Ecto neural progenitor cell (in vitro differentiated cells): ENCODE data around the gene GMCL2.
"Not testable (repeated sequence)": the region's sequence is repeated elsewhere in the genome, so short reads cannot be mapped to it uniquely, and the experiment has no call there.

Source experiments
- DNase-seq: peaks from one replicate; pipeline ENCODE4 v3.0.0-alpha.2; 2018; ENCODE audit warnings: low spot score

The GMCL2 gene, protein sequence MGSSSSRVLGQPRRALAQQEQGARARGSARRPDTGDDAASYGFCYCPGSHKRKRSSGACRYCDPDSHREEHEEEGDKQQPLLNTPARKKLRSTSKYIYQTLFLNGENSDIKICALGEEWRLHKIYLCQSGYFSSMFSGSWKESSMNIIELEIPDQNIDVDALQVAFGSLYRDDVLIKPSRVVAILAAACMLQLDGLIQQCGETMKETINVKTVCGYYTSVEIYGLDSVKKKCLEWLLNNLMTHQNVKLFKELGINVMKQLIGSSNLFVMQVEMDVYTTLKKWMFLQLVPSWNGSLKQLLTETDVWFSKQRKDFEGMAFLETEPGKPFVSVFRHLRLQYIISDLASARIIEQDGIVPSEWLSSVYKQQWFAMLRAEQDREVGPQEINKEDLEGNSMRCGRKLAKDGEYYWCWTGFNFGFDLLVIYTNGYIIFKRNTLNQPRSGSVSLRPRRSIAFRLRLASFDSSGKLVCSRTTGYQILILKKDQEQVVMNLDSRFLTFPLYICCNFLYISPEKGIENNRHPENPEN

DNA sequence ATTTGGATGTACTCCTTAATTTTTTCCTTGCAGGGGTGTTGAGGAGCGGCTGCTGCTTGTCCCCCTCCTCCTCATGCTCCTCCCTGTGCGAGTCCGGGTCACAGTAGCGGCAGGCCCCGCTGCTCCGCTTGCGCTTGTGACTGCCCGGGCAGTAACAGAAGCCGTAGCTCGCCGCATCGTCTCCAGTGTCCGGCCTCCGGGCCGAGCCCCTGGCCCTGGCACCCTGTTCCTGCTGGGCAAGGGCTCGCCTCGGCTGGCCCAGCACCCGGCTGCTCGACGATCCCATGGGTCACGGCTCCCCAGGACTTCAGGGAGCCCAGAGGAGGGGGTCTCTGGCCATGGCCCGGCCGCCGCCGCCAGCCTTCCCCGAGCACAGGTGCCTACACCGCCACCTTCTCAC is at the start of gene GMCL2:
TSS of gene GMCL2 (minus strand) at position 358 of the 400 bp plus-strand sequence. CDS start at position 286, 72 bp downstream.
- no peak for DNase-seq

GRCh38 chr5:178236679-178237078 is 49.5 kb upstream of the GMCL2 start:
- DNase-seq, result no peak

DNA sequence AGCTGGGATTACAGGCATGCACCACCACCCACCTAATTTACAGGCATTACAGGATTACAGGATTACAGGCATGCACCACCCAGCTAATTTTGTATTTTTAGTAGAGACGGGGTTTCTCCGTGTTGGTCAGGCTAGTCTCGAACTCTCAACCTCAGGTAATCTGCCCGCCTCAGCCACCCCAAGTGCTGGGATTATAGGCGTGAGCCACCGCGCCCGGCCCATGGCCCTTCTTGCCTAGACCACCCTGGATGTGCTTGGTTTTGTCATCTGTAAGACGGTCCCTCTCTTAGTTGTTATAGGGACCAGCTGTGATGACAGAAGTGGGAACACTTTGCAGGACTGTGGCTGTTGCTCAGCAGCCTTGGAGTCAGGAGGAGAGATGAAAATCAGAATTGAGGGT is 49.0 kb upstream of the GMCL2 start:
- no peak for DNase-seq

GRCh38 chr5:178235588-178235974 is 48.4 kb upstream of the GMCL2 start:
- DNase-seq, result no peak

- peak; percentile 89 for DNase-seq
Measured at GRCh38 chr5:178234750-178235587, 47.8 kb upstream of the GMCL2 start.

DNA sequence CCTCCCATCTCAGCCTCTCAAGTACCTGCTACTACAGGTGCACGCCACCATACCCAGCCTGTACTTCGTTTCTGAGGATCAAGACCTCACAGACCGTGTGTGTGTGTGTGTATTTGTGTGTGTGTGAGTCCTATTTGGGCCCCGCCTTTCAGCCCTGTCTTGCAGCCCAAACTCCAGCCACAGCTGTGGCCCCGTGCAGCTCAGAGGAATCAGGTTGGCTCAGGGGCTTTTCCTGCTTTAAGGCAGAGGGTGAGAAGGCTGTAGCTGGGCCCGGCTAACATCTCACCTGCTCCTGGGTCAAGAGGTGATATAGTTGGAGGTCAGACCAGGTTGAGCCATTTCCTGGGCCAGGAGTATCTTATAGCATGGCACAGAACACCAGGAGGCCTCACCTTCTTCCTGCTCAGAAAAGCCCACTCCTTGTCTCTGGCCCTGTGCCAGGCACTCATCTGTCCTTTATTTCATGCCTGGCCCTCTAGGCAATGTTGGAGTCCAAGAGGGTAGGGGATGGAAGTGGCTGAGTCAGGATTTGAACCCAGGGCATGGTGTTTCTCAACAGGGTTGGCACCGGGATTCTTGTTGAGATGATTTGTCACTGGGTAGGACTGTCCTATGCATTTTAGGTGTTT is 47.1 kb upstream of the GMCL2 start:
- no peak for DNase-seq

DNA sequence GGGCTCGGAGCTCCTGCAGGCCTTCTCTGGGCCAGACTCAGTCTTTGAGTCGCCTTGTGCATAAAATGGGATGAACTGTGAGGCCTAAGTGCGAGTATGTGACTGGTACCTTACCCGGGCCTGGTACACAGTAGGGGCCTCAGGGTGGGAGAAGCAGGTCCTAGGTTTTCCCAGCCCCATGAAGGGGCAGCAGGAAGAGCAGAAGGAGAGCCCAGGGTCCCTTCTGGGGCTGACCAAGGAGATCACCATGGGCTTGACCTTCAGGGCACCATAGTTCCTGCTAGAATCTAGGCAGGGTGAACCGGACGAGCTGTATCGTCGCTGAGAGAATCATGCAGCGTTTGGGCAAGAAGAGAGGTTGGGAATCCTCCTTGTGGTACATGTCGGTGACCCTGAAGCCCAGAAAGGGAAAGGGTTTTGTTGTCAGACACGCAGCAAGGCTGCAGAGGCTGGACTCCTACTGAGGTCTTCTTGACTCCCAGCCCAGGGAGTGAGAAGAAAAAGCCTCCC is 45.8 kb upstream of the GMCL2 start:
- no peak for DNase-seq

- peak; percentile 85 for DNase-seq
Measured at GRCh38 chr5:178232124-178232919, 45.2 kb upstream of the GMCL2 start, which contains the start of gene PHYKPL. TSS of gene PHYKPL (minus strand) at chr5:178232802. CDS start at chr5:178232550, 252 bp downstream.

DNA sequence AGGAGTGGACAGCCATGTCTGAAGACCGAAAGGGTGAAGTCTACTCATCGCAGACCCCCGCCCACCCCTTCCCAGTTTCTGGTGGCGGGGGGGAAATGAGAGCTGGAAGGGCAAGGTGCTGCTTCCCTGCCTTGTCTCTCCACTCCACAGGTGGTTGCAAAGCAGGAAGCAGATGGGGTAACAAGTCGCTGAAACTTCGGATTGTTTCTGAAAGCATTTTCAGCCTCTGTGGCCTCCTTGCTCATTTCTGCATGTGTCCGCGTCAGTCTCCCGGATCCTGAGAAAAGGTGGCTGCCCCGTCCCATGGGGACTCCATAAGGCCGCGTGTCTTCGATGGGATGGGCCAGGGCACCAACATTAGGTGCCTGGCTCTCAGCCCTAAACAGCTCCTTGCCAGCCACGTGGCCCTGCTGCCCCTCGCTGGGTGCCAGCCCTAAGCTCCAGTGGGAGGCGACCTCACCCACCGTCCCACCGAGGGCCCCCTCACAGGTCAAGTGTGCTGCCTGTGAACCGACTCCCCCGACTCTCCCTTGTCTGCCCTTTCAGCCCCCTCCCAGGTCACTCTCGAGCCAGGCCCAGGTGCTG is 44.5 kb upstream of the GMCL2 start:
- DNase-seq, result no peak

GRCh38 chr5:178230879-178231538 is 43.8 kb upstream of the GMCL2 start:
- DNase-seq, result no peak

- no peak for DNase-seq
Measured at GRCh38 chr5:178229861-178230260, 42.7 kb upstream of the GMCL2 start.

DNA sequence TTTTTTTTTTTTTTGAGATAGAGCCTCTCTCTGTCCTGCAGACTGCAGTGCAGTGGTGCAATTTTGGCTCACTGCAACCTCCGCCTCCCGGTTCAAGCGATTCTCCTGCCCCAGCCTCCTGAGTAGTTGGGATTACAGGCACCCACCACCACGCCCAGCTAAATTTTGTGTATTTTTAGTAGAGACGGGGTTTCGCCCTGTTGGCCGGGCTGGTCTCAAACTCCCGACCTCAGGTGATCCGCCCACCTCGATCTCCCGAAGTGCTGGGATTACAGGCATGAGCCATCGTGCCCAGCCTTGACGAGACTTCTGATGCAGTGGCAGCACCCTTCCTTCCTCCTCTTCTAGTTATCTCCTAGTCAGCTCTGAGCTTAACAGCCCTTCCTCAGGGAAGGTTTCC is 41.9 kb upstream of the GMCL2 start:
- not testable (repeated sequence) for DNase-seq

GRCh38 chr5:178228609-178229008 is 41.4 kb upstream of the GMCL2 start:
- no peak for DNase-seq

GRCh38 chr5:178227929-178228328 is 40.8 kb upstream of the GMCL2 start:
- no peak for DNase-seq

DNA sequence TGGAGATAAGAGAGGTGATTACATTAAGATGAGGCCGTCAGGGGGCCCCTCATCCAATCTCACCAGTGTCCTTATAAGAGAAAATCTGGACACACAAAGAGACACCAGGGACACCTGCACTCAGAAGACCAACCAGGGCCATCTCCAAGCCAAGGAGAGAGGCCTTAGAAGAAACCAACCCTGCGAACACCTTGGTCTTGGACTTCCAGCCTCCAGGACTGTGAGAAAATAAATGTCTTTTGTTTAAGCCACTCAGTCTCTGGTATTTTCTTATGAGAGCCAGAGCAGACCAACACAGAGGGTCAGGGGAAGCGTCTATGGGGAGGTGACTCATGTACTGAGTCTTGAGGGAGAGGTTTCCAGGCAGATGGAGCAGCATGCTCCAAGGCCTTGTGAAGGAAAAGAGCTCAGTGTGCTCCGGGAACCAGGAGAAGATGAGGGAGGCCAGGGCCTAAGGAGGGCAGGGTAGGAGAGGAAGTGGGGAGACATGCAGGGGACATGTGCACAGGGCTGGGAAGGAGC is 40.0 kb upstream of the GMCL2 start:
- DNase-seq, result no peak

GRCh38 chr5:178225174-178225573 is 38.0 kb upstream of the GMCL2 start:
- no peak for DNase-seq

- DNase-seq, result no peak
Measured at GRCh38 chr5:178224403-178224802, 37.2 kb upstream of the GMCL2 start.

GRCh38 chr5:178223828-178224335 is 36.7 kb upstream of the GMCL2 start:
- DNase-seq, result peak; percentile 64

DNA sequence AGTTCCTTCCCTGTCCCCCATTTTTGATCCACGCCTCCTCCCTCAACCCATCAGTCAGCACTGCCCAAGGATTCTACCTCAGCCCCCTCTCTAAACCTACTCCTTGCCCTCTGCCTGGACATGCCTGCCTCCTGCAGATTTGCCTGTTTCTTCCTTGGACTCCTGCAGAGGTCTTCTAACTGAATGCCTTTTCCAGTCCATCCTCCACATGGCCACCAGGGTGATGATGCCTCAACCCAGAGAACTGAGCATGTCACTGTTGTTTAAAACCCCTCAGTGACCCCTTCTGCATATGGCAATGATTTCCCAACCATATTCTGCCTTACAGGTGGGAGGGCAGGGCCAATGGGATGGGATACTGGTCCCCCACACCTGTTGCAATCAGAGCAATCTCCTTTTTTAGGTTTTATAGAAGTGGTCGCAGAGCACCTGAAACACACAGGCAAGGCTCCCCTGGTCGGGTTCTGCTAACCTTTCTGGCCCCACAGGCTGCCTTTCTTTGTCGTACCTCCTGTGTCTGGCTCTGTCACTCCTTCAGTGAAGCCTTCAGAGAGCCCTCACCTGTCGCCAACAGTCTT is 36.1 kb upstream of the GMCL2 start:
- no peak for DNase-seq
